ENCODE data around the gene PHLPP2. TPM values are rescaled to one million over a fixed set of nuclear protein-coding genes. Genes with fewer than 3 reads are reported as not detected.

The PHLPP2 gene
- total RNA-seq, 1 donor from 2014 or later: 12.7 TPM

DNA sequence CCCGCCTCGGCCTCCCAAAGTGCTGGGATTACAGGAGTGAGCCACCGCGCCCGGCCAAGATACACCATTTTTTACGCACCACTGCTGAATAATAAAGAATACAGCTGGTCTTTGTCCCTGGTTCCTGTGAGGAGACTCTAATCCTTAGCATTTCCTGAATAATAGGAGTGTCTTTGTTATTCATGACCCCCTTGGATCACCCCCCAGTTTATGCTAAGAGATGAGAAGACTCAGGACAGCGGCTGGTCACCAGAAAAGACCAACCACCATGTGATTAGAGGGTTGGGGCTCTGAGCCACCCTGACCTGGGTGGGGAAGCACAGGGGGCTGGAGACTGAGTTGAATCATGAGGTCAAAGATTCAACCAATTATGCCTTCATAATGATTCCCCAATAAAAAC, 17.3 kb downstream of the PHLPP2 start:
- Mint-ChIP-seq H3K27me3 (no peaks in the 10 kb centered on the region), H3K4me3 (ENCODE audit: low read depth) (no peak overlapping the region), H3K9me3 (ENCODE audit: low read depth) (no peaks in the 10 kb centered on the region), H3K4me1 (ENCODE audit: low read depth) (peaks cover 4% of the 10 kb centered on the region), H3K27ac (no peak overlapping the region), H3K36me3 (ENCODE audit: insufficient read depth) (peaks cover 2% of the 10 kb centered on the region)
- TF ChIP-seq, protein P1, sequence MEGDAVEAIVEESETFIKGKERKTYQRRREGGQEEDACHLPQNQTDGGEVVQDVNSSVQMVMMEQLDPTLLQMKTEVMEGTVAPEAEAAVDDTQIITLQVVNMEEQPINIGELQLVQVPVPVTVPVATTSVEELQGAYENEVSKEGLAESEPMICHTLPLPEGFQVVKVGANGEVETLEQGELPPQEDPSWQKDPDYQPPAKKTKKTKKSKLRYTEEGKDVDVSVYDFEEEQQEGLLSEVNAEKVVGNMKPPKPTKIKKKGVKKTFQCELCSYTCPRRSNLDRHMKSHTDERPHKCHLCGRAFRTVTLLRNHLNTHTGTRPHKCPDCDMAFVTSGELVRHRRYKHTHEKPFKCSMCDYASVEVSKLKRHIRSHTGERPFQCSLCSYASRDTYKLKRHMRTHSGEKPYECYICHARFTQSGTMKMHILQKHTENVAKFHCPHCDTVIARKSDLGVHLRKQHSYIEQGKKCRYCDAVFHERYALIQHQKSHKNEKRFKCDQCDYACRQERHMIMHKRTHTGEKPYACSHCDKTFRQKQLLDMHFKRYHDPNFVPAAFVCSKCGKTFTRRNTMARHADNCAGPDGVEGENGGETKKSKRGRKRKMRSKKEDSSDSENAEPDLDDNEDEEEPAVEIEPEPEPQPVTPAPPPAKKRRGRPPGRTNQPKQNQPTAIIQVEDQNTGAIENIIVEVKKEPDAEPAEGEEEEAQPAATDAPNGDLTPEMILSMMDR (IDR thresholded peaks at IDR 0.05; ENCODE audit: unreplicated experiment): no peak
- no peak for DNase-seq (ENCODE audit: low spot score, unreplicated experiment)

DNA sequence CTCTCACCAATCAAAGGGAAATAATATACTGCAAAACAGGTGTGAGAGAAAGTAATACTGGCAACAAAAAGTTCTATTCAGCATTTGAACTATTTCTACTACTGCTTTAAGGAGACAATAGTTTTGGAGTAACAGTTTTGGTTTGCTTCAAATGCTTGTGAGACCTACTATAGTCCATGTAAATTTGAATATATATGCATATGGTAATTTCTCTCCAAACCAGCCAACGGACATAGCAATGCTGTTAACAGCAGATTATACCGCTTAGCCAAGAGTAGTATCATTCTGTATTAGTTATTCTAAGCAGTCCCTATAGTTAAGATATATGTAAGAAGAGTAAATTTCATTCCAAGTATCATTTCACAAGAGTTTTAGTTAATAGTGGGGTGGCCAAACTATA, 18.5 kb downstream of the PHLPP2 start:
- TF ChIP-seq, protein P1 (IDR thresholded peaks at IDR 0.05; ENCODE audit: unreplicated experiment): no peak
- Mint-ChIP-seq H3K36me3 (ENCODE audit: insufficient read depth) (peaks cover 2% of the 10 kb centered on the region), H3K9me3 (ENCODE audit: low read depth) (no peaks in the 10 kb centered on the region), H3K27ac (no peak overlapping the region), H3K4me3 (ENCODE audit: low read depth) (no peak overlapping the region), H3K4me1 (ENCODE audit: low read depth) (peaks cover 4% of the 10 kb centered on the region), H3K27me3 (no peaks in the 10 kb centered on the region)
- DNase-seq (ENCODE audit: low spot score, unreplicated experiment): no peak

DNA sequence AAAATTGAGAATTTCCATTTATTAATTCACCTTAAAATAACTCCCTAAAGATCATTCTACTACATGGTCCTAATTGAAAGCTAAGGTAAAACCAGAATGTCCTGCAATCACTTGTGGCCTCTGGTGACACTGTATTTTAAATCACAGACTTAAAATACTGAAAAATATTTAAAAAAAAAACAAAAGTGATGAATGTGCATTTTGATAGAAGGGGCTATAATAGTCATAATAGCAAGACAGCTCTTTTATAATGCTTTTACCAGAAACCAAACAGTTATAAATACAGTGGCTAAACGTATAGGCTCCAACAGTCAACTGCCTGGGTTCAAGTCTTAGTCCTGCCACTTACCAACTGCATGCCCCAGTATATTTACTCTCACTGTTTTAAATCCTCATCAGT, 21.2 kb downstream of the PHLPP2 start:
- Mint-ChIP-seq H3K36me3 (ENCODE audit: insufficient read depth) (peaks cover 6% of the 10 kb centered on the region), H3K4me3 (ENCODE audit: low read depth) (no peak overlapping the region), H3K27ac (no peak overlapping the region), H3K27me3 (no peaks in the 10 kb centered on the region), H3K4me1 (ENCODE audit: low read depth) (no peaks in the 10 kb centered on the region), H3K9me3 (ENCODE audit: low read depth) (no peaks in the 10 kb centered on the region)
- no peak for DNase-seq (ENCODE audit: low spot score, unreplicated experiment)
- TF ChIP-seq, protein P1 (IDR thresholded peaks at IDR 0.05; ENCODE audit: unreplicated experiment): no peak

DNA sequence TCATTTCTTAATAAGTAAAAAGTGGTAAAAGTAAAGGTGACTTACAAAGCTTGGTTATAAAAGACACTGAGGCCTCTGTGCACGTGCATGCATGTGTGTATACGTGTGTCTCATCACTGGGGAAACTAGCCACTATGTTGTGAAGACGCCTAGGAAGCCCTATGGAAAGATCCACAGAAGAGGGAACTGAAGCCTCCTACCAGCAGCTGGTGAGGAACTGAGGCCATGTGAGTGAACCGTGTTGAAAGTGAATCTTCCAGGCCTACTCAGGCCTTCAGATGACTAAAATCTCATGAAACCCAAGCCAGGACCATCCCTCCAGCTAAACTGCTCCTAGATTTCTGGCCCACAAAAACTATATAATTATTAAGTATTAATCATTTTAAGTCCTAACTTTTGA, 23.7 kb downstream of the PHLPP2 start:
- Mint-ChIP-seq H3K36me3 (ENCODE audit: insufficient read depth) (peaks cover 6% of the 10 kb centered on the region), H3K27me3 (no peaks in the 10 kb centered on the region), H3K4me3 (ENCODE audit: low read depth) (no peak overlapping the region), H3K27ac (no peak overlapping the region), H3K9me3 (ENCODE audit: low read depth) (no peaks in the 10 kb centered on the region), H3K4me1 (ENCODE audit: low read depth) (no peaks in the 10 kb centered on the region)
- TF ChIP-seq, protein P1 (IDR thresholded peaks at IDR 0.05; ENCODE audit: unreplicated experiment): no peak
- DNase-seq (ENCODE audit: low spot score, unreplicated experiment): no peak

DNA sequence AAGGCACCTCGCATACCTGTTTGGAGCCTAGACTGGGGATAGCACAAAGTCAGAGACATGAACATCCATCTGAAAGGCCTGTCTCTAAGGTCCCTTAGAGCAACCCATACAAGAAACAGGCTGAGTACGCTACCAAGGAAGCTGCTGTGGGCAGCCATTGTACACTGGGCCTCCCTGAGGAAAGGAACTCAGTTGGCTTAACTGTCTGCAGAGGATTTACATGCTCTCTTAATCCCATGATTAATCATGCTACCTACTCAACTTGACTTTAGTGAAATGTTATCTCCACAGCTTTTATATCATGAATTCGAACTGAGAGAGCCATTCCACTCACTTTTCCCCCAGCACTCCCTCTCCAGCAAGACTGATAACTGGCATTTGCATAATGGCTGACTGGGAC, 26.0 kb downstream of the PHLPP2 start:
- H3K36me3 Mint-ChIP-seq (ENCODE audit: insufficient read depth): peaks cover 6% of the 10 kb centered on the region
- no peak for DNase-seq (ENCODE audit: low spot score, unreplicated experiment)
- H3K27me3 Mint-ChIP-seq: no peaks in the 10 kb centered on the region
- no peaks in the 10 kb centered on the region for H3K4me1 Mint-ChIP-seq (ENCODE audit: low read depth)
- peaks cover under 1% of the 10 kb centered on the region for H3K9me3 Mint-ChIP-seq (ENCODE audit: low read depth)
- H3K4me3 Mint-ChIP-seq (ENCODE audit: low read depth): no peak overlapping the region
- TF ChIP-seq, protein P1 (IDR thresholded peaks at IDR 0.05; ENCODE audit: unreplicated experiment): no peak
- no peak overlapping the region for H3K27ac Mint-ChIP-seq

All from progenitor cell of endocrine pancreas (in vitro differentiated cells).